GM23338 (cell line): ENCODE measurements around the gene DROSHA. TPM values are rescaled to one million over a fixed set of nuclear protein-coding genes. Genes with fewer than 3 reads are reported as not detected.

Source experiments
- ATAC-seq: fragments of 200-7000 bp; cut with Tn5 transposase; 3 replicates; pipeline ENCODE4 v1.9.1; 2020
- DNase-seq: peaks from one replicate; pipeline ENCODE4 v3.0.0-alpha.2; 2015; ENCODE audit warnings: low spot score
- H2AFZ ChIP-seq: fragments of 200-600 bp; sonication (generic); 2 replicates; pipeline ENCODE4 v1.8.0; 2016; ENCODE audit warnings: antibody characterized with exemption, mild to moderate bottlenecking, moderate library complexity
- H3F3A ChIP-seq: fragments of 200-600 bp; sonication (generic); replicated peaks from 2 replicates; pipeline ENCODE4 v1.8.0; 2017; ENCODE audit warnings: antibody characterized with exemption, mixed run types, low read depth
- H3K27ac ChIP-seq: fragments of 200-600 bp; sonication (generic); 2 replicates; pipeline ENCODE4 v1.6.1; 2016; ENCODE audit warnings: low read depth
- H3K27me3 ChIP-seq: fragments of 200-600 bp; sonication (generic); 2 replicates; pipeline ENCODE4 v1.8.0; 2016; ENCODE audit warnings: mild to moderate bottlenecking, mixed run types, moderate library complexity; ENCODE audit not compliant: insufficient read depth
- H3K36me3 ChIP-seq: fragments of 200-600 bp; sonication (generic); 2 replicates; pipeline ENCODE4 v1.8.0; 2016; ENCODE audit warnings: mild to moderate bottlenecking; ENCODE audit not compliant: insufficient read depth
- H3K4me1 ChIP-seq: fragments of 200-600 bp; sonication (generic); 2 replicates; pipeline ENCODE4 v1.8.0; 2016; ENCODE audit warnings: mild to moderate bottlenecking, moderate library complexity; ENCODE audit not compliant: insufficient read depth
- H3K4me2 ChIP-seq: fragments of 200-600 bp; sonication (generic); 2 replicates; pipeline ENCODE4 v1.7.1; 2017; ENCODE audit warnings: mixed run types
- H3K4me3 ChIP-seq: fragments of 200-600 bp; sonication (generic); 2 replicates; pipeline ENCODE4 v1.6.1; 2016; ENCODE audit warnings: mixed run types
- H3K79me2 ChIP-seq: fragments of 200-600 bp; sonication (generic); replicated peaks from 2 replicates; pipeline ENCODE4 v1.8.0; 2017; ENCODE audit warnings: mild to moderate bottlenecking; ENCODE audit not compliant: insufficient read depth
- H3K9me2 ChIP-seq: fragments of 200-600 bp; sonication (generic); 2 replicates; pipeline ENCODE4 v1.8.0; 2017; ENCODE audit not compliant: insufficient read depth
- H4K20me1 ChIP-seq: fragments of 200-600 bp; sonication (generic); replicated peaks from 2 replicates; pipeline ENCODE4 v1.8.0; 2017; ENCODE audit warnings: mild to moderate bottlenecking; ENCODE audit not compliant: insufficient read depth
- H3K27ac Mint-ChIP-seq: 2 replicates; pipeline ENCODE4 v1.8.0; 2020; ENCODE audit warnings: inconsistent platforms, mild to moderate bottlenecking, moderate library complexity, mixed read lengths
- H3K27me3 Mint-ChIP-seq: 3 replicates; pipeline ENCODE4 v1.8.0; 2022; ENCODE audit warnings: low read depth, mild to moderate bottlenecking, moderate library complexity, mixed read lengths, inconsistent platforms; ENCODE audit not compliant: insufficient read depth, poor library complexity
- H3K36me3 Mint-ChIP-seq: 3 replicates; pipeline ENCODE4 v1.8.0; 2021; ENCODE audit warnings: low read depth, mild to moderate bottlenecking, inconsistent platforms, moderate library complexity, mixed read lengths
- H3K4me1 Mint-ChIP-seq: 3 replicates; pipeline ENCODE4 v1.8.0; 2020; ENCODE audit warnings: mild to moderate bottlenecking, inconsistent platforms, mixed read lengths
- H3K4me3 Mint-ChIP-seq: 3 replicates; pipeline ENCODE4 v1.8.0; 2021; ENCODE audit warnings: moderate library complexity, mild to moderate bottlenecking, inconsistent platforms, mixed read lengths
- H3K9me3 Mint-ChIP-seq: 3 replicates; pipeline ENCODE4 v1.8.0; 2020; ENCODE audit warnings: moderate library complexity, mild to moderate bottlenecking, inconsistent platforms, mixed read lengths
- EZH2 ChIP-seq: fragments of 200-600 bp; sonication (generic); IDR thresholded peaks from one replicate; pipeline ENCODE4 v1.8.0; 2017; ENCODE audit warnings: antibody characterized with exemption, mild to moderate bottlenecking, low read depth; ENCODE audit not compliant: unreplicated experiment
- REST ChIP-seq: IDR thresholded peaks from one replicate; pipeline ENCODE4 v1.6.1; 2018; ENCODE audit warnings: antibody characterized with exemption; ENCODE audit not compliant: unreplicated experiment
- STAT1 ChIP-seq: IDR thresholded peaks from one replicate; pipeline ENCODE4 v1.6.1; 2016; ENCODE audit warnings: antibody characterized with exemption; ENCODE audit not compliant: unreplicated experiment
- ZNF114 ChIP-seq: fragments of 250-450 bp; sonication (Bioruptor Pico); IDR thresholded peaks from 2 replicates; pipeline ENCODE4 v1.5.0; 2020; ENCODE audit warnings: mild to moderate bottlenecking, moderate library complexity
- ZNF331 ChIP-seq: fragments of 250-450 bp; sonication (Bioruptor Pico); IDR thresholded peaks from 2 replicates; pipeline ENCODE4 v1.5.0; 2020; ENCODE audit warnings: low read depth, mild to moderate bottlenecking, moderate library complexity
- ZNF462 ChIP-seq: fragments of 250-450 bp; sonication (Bioruptor Pico); IDR thresholded peaks from 2 replicates; pipeline ENCODE4 v1.5.0; 2020; ENCODE audit warnings: mild to moderate bottlenecking, moderate library complexity
- polyA plus RNA-seq: library from polyadenylated mRNA; unstranded; fragments of >200 nt; fragmentation: Nextera tagmentation; extraction: Ambion mirVana; gene quantifications from 2 replicates; pipeline ENCODE4 v1.2.1, GENCODE V29; 2016
- total RNA-seq: library from RNA; depleted of rRNA; stranded (reverse); fragments of >200 nt; shearing (Covaris generic); gene quantifications from 2 replicates; pipeline ENCODE4 v1.2.3, GENCODE V29; 2014
- TF ChIP-seq, protein P1 (sequence below): IDR thresholded peaks from 2 replicates; pipeline ENCODE4 v1.6.1; 2016; ENCODE audit warnings: antibody characterized with exemption

DROSHA gene
- total and polyA plus RNA-seq, 2 experiments from 2014 or later: 70.6 to 87.8 TPM

DNA sequence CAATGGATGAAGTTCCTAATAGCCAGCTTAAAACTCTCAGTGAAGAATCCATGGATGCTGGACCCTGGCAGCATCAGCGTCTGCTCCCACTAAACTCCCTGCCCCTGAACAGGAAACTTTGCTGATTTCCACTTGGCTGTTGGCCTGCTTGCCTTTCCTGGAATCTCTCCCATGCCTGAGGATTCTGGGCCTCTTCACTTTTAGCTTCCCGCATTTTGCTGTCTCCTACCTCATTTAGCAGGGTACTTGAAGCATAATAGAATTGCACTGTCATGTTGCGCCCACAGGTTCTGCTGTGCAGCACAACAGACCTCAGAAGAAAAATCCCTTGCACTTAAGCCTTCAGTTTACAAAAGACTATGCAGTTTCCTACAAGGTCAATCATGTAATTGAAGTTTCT lies 127.6 kb downstream of the DROSHA start:
- no peak overlapping the region; the same call in 1 of the 2 replicates for H3K27ac Mint-ChIP-seq
- no peaks in the 10 kb centered on the region for H3K27me3 Mint-ChIP-seq
- no peak overlapping the region for H3K4me2 ChIP-seq
- peaks cover 50% of the 10 kb centered on the region for H3K36me3 Mint-ChIP-seq
- H3K36me3 ChIP-seq: peaks cover 18% of the 10 kb centered on the region; the same call in 1 of the 2 replicates
- no peaks in the 10 kb centered on the region for H3F3A ChIP-seq
- no peaks in the 10 kb centered on the region for H3K4me1 ChIP-seq
- no peak overlapping the region for H3K4me3 ChIP-seq
- DNase-seq: no peak
- ATAC-seq: no peak
- H3K9me2 ChIP-seq: no peaks in the 10 kb centered on the region
- H4K20me1 ChIP-seq: no peaks in the 10 kb centered on the region
- 0 out of 2 replicates have a peak overlapping the region, but pooled peaks have one; percentile 65 for H3K27ac ChIP-seq
- no peaks in the 10 kb centered on the region for H3K79me2 ChIP-seq
- TF ChIP-seq EZH2 (no peak), ZNF462 (CRISPR knock-in tag) (no peak), ZNF114 (CRISPR knock-in tag) (no peak), STAT1 (no peak), REST (no peak), ZNF331 (CRISPR knock-in tag) (no peak)
- TF ChIP-seq, protein P1, sequence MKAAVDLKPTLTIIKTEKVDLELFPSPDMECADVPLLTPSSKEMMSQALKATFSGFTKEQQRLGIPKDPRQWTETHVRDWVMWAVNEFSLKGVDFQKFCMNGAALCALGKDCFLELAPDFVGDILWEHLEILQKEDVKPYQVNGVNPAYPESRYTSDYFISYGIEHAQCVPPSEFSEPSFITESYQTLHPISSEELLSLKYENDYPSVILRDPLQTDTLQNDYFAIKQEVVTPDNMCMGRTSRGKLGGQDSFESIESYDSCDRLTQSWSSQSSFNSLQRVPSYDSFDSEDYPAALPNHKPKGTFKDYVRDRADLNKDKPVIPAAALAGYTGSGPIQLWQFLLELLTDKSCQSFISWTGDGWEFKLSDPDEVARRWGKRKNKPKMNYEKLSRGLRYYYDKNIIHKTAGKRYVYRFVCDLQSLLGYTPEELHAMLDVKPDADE: no peak
- H3K27me3 ChIP-seq: no peaks in the 10 kb centered on the region
- no peaks in the 10 kb centered on the region for H3K9me3 Mint-ChIP-seq
- no peak overlapping the region for H3K4me3 Mint-ChIP-seq
- no peak overlapping the region for H2AFZ ChIP-seq
- no peaks in the 10 kb centered on the region for H3K4me1 Mint-ChIP-seq
